ENCODE measurements around the gene FUT4. TPM values are rescaled to one million over a fixed set of nuclear protein-coding genes. Genes with fewer than 3 reads are reported as not detected.
"Not testable (repeated sequence)": the region's sequence is repeated elsewhere in the genome, so short reads cannot be mapped to it uniquely, and the experiment has no call there.

Gene FUT4
- total RNA-seq, 2 experiments from 2014 or later = 3.9 TPM

DNA sequence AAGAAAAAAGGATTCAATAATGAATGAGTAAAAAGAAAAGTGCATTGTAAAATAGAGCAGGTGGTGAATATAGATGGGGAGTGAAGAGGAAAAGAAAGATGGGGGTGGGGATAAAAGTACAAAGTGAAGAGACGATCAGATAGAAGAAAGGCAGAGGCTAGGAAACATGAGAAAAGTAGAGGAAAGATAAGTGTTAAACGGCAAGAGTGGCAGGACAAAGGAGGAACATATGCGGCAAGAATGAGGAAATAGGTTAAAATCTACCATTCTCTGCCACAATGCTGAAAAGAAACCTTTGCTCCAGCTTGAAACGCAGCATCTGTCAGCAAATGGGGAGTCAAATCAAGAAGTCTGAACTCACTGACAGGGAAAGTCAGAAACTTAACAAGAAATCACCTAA is 6.8 kb downstream of the FUT4 start:
- H3K36me3 Mint-ChIP-seq (ENCODE audit: low read depth) = peaks cover 11% of the 10 kb centered on the region
- DNase-seq (no peak), ATAC-seq (no peak)
- no peak overlapping the region for H3K4me3 Mint-ChIP-seq
- no peak overlapping the region for H3K27ac Mint-ChIP-seq
- TF ChIP-seq, protein P1, sequence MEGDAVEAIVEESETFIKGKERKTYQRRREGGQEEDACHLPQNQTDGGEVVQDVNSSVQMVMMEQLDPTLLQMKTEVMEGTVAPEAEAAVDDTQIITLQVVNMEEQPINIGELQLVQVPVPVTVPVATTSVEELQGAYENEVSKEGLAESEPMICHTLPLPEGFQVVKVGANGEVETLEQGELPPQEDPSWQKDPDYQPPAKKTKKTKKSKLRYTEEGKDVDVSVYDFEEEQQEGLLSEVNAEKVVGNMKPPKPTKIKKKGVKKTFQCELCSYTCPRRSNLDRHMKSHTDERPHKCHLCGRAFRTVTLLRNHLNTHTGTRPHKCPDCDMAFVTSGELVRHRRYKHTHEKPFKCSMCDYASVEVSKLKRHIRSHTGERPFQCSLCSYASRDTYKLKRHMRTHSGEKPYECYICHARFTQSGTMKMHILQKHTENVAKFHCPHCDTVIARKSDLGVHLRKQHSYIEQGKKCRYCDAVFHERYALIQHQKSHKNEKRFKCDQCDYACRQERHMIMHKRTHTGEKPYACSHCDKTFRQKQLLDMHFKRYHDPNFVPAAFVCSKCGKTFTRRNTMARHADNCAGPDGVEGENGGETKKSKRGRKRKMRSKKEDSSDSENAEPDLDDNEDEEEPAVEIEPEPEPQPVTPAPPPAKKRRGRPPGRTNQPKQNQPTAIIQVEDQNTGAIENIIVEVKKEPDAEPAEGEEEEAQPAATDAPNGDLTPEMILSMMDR (IDR thresholded peaks at IDR 0.05) = no peak
- H3K9me3 Mint-ChIP-seq = no peaks in the 10 kb centered on the region
- H3K27me3 Mint-ChIP-seq = no peaks in the 10 kb centered on the region
- intact Hi-C loops (cut with micrococcal nuclease) = no loop called here
- CTCF ChIA-PET = no interaction called here
- POLR2A ChIA-PET = no interaction called here
- peaks cover 33% of the 10 kb centered on the region for H3K4me1 Mint-ChIP-seq (ENCODE audit: low read depth)

DNA sequence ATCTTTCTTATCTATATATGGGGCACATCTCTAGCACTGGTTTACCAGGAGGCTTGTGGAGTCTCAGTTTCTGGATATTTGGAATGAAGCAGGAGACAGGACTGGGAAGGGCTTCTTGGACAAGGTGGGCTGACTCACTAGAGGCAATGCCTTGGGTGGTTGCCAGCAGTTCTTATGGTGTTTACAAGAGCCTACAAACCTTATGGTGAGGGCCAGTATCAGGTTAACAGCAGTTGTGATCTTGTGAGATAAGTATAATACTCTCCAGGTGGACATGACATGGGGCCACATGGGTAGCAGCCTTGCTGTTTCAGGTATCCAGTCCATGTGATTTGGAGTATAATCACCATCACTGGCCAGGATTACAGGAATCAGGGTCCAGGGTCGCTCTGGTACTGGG is 10.2 kb downstream of the FUT4 start:
- H3K27me3 Mint-ChIP-seq = no peaks in the 10 kb centered on the region
- DNase-seq (no peak), ATAC-seq (no peak)
- no peaks in the 10 kb centered on the region for H3K9me3 Mint-ChIP-seq
- no peak overlapping the region for H3K4me3 Mint-ChIP-seq
- ChIA-PET CTCF (interaction anchor here (0.9 kb wide), 1 partner anchor 70 kb away, joined by 3 read pairs; no protein-coding TSS in a partner anchor), POLR2A (no interaction called here)
- H3K27ac Mint-ChIP-seq = no peak overlapping the region
- no peaks in the 10 kb centered on the region for H3K36me3 Mint-ChIP-seq (ENCODE audit: low read depth)
- H3K4me1 Mint-ChIP-seq (ENCODE audit: low read depth) = peaks cover 10% of the 10 kb centered on the region
- intact Hi-C loops (cut with micrococcal nuclease) = no loop called here
- TF ChIP-seq, protein P1 (IDR thresholded peaks at IDR 0.05) = no peak

DNA sequence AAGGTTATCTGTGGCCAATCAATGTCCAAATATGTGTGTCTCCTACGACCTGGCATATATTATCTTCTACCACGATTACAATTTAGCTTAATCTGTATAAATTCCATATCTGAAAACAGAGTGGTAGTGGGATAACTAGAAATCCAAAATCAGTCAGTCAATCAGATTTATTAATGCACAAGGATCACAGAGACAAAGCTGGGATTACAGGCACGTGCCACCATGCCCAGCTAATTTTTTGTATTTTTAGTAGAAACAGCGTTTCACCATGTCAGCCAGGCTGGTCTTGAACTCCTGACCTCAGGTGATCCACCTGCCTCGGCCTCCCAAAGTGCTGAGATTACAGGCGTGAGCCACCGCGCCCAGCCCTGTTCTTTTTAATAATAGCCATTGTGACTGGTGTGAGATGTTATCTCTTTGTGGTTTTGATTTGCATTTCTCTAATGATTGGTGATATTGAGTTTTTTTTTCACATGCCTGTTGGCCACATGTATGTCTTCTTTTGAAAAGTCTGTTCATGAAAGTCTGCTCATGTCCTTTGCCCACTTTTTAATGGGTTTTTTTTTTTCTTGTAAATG is 12.1 kb downstream of the FUT4 start:
- ChIA-PET POLR2A (interaction anchor here (0.6 to 0.9 kb wide), 2 partner anchors 125 to 512 kb away, joined by 3 to 4 read pairs; no protein-coding TSS in a partner anchor), CTCF (interaction anchor here (1.5 kb wide), 1 partner anchor 10 kb away, joined by 4 read pairs; no protein-coding TSS in a partner anchor)
- H3K9me3 Mint-ChIP-seq; intact Hi-C loops (cut with micrococcal nuclease); ATAC-seq; H3K4me1 Mint-ChIP-seq (ENCODE audit: low read depth); H3K27me3 Mint-ChIP-seq; DNase-seq; H3K4me3 Mint-ChIP-seq; H3K27ac Mint-ChIP-seq; H3K36me3 Mint-ChIP-seq (ENCODE audit: low read depth): not testable (repeated sequence)

DNA sequence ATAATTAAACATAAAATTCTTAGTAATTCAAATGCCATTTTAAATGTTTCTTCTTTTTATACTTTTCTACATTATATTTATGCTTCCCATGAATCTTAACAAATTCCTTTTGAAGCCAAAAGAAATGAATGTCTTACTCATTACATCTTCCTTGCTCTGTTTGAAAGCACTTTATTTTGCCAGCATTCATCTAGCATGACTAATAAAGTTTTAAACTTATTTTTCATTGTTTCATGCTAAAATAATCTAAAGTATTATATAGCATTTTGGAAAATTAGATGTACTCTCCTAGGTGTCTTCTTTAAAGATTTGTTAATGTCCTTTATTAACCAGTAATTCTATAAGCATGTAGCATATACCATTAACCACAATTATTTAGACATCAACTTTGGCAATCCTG is 13.7 kb downstream of the FUT4 start:
- CTCF ChIA-PET = no interaction called here
- DNase-seq (no peak), ATAC-seq (no peak)
- TF ChIP-seq, protein P1 (IDR thresholded peaks at IDR 0.05) = no peak
- no peaks in the 10 kb centered on the region for H3K36me3 Mint-ChIP-seq (ENCODE audit: low read depth)
- no peaks in the 10 kb centered on the region for H3K27me3 Mint-ChIP-seq
- POLR2A ChIA-PET = no interaction called here
- H3K4me1 Mint-ChIP-seq (ENCODE audit: low read depth) = no peaks in the 10 kb centered on the region
- H3K4me3 Mint-ChIP-seq = no peak overlapping the region
- no peak overlapping the region for H3K27ac Mint-ChIP-seq
- no peaks in the 10 kb centered on the region for H3K9me3 Mint-ChIP-seq
- intact Hi-C loops (cut with micrococcal nuclease) = no loop called here

DNA sequence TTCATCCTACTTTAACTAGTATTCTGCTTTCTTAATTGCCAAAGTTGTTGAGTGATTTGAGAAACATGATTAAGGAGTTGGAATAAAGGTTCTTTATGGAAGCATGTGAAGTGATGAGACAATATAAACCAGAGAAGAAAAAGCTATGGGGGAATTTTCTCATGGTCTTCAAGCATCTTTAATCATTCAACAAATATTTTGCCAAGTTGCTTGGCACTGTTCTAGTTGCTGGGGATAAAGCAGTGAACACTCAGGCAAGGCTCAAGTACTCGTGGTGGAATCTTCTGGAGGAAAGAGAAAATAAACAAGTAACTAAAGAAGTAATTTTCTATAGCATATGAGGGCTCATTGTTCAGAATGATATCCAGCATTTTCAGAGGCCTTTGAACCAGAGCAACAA is 14.3 kb downstream of the FUT4 start:
- TF ChIP-seq, protein P1 (IDR thresholded peaks at IDR 0.05) = no peak
- Mint-ChIP-seq H3K27ac (no peak overlapping the region), H3K4me3 (no peak overlapping the region), H3K36me3 (ENCODE audit: low read depth) (no peaks in the 10 kb centered on the region), H3K9me3 (no peaks in the 10 kb centered on the region), H3K4me1 (ENCODE audit: low read depth) (no peaks in the 10 kb centered on the region), H3K27me3 (no peaks in the 10 kb centered on the region)
- POLR2A ChIA-PET = no interaction called here
- CTCF ChIA-PET = no interaction called here
- no peak for ATAC-seq
- no peak for DNase-seq
- intact Hi-C loops (cut with micrococcal nuclease) = no loop called here

All from activated CD8-positive, alpha-beta T cell treated with anti-CD3 and anti-CD28 coated beads for 36 hours (primary cell).